Measurements from ENCODE around the gene NOL9.

GRCh38 chr1:6570987-6571386 lies 16.7 kb upstream of the NOL9 start:
- TF ChIP-seq, protein P1, sequence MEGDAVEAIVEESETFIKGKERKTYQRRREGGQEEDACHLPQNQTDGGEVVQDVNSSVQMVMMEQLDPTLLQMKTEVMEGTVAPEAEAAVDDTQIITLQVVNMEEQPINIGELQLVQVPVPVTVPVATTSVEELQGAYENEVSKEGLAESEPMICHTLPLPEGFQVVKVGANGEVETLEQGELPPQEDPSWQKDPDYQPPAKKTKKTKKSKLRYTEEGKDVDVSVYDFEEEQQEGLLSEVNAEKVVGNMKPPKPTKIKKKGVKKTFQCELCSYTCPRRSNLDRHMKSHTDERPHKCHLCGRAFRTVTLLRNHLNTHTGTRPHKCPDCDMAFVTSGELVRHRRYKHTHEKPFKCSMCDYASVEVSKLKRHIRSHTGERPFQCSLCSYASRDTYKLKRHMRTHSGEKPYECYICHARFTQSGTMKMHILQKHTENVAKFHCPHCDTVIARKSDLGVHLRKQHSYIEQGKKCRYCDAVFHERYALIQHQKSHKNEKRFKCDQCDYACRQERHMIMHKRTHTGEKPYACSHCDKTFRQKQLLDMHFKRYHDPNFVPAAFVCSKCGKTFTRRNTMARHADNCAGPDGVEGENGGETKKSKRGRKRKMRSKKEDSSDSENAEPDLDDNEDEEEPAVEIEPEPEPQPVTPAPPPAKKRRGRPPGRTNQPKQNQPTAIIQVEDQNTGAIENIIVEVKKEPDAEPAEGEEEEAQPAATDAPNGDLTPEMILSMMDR (IDR thresholded peaks at IDR 0.05): no peak
- no peak for TF ChIP-seq POLR2A (IDR thresholded peaks at IDR 0.05)

All from right lobe of liver (tissue), 4 donors.